ENCODE data around the gene SLCO1B3. TPM values are rescaled to one million over a fixed set of nuclear protein-coding genes. Genes with fewer than 3 reads are reported as not detected.

Gene SLCO1B3
- total and polyA plus RNA-seq, 2 of the 8 experiments (the other 6 are each of a cell fraction or from before 2014, with no cell fraction given) = not detected

DNA sequence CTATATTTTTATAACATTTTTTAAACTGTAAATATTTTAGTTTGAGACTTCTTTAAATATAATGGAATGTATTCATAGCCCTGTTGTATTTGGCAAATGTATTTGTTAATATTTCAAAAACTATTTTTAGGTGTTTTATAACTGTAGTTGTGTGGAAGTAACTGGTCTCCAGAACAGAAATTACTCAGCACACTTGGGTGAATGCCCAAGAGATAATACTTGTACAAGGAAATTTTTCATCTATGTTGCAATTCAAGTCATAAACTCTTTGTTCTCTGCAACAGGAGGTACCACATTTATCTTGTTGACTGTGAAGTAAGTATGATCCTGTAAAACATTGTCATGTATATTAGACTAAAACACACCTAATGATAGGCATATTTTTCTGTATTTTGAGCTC is 72.8 kb downstream of the SLCO1B3 start:
- no peaks in the 10 kb centered on the region for H3K4me1 ChIP-seq (replicated peaks in 1 of 4; ENCODE audit: control insufficient read depth in 3 of 4, insufficient read depth in 4 of 4, low read length in 3 of 4)
- CTCF ChIA-PET (ENCODE audit: partially characterized antibody) = no interaction called here
- H3K23ac ChIP-seq (ENCODE audit: insufficient read length) = no peak overlapping the region
- no peak overlapping the region for H3K14ac ChIP-seq (ENCODE audit: insufficient read length)
- POLR2A ChIA-PET (ENCODE audit: partially characterized antibody) = no interaction called here
- H3K79me2 ChIP-seq (ENCODE audit: control insufficient read depth in 1 of 2, insufficient read depth in 2 of 2, low read length in 2 of 2) = no peaks in the 10 kb centered on the region
- H2BK12ac ChIP-seq (ENCODE audit: low read depth, low read length) = no peak overlapping the region
- H2BK5ac ChIP-seq (ENCODE audit: low read depth, low read length) = no peak overlapping the region
- no peak overlapping the region for H2BK15ac ChIP-seq (ENCODE audit: low read length)
- no peak overlapping the region for H3K56ac ChIP-seq (replicated peaks; ENCODE audit: insufficient read length, low read depth, low read length)
- H3K27me3 ChIP-seq (replicated peaks in 1 of 4; ENCODE audit: control insufficient read depth in 3 of 4, extremely low read depth in 1 of 4, insufficient read depth in 3 of 4, low read length in 3 of 4) = no peaks in the 10 kb centered on the region
- no peak overlapping the region for H4K5ac ChIP-seq (ENCODE audit: insufficient read length, low read depth, low read length)
- TF ChIP-seq, protein P1, sequence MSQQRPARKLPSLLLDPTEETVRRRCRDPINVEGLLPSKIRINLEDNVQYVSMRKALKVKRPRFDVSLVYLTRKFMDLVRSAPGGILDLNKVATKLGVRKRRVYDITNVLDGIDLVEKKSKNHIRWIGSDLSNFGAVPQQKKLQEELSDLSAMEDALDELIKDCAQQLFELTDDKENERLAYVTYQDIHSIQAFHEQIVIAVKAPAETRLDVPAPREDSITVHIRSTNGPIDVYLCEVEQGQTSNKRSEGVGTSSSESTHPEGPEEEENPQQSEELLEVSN (IDR thresholded peaks at IDR 0.05) = no peak
- no peak for TF ChIP-seq CHD2 (IDR thresholded peaks at IDR 0.05; ENCODE audit: low read length)
- H2AK5ac ChIP-seq (ENCODE audit: low read depth, low read length) = no peak overlapping the region
- no peaks in the 10 kb centered on the region for H3K9me3 ChIP-seq (ENCODE audit: insufficient read depth in 2 of 2, low read depth in 1 of 2, low read length in 1 of 2)
- DNase-seq (ENCODE audit: low read depth in 1 of 2, low spot score in 2 of 2) = no peak
- H2AFZ ChIP-seq (ENCODE audit: low read length) = no peak overlapping the region
- no peak overlapping the region for H4K8ac ChIP-seq (ENCODE audit: extremely low read depth, insufficient read depth, low read length)
- H3K79me1 ChIP-seq (ENCODE audit: low read depth, low read length) = no peaks in the 10 kb centered on the region
- H4K20me1 ChIP-seq (replicated peaks in 1 of 2; ENCODE audit: control insufficient read depth in 1 of 2, insufficient read depth in 2 of 2, low read length in 2 of 2) = no peaks in the 10 kb centered on the region
- H3K4me3 ChIP-seq (ENCODE audit: extremely low read depth in 1 of 4, insufficient read depth in 2 of 4, low read depth in 3 of 4, low read length in 4 of 4) = no peak overlapping the region
- H3K23me2 ChIP-seq (ENCODE audit: low read depth, low read length) = no peaks in the 10 kb centered on the region
- H3K4me2 ChIP-seq (ENCODE audit: insufficient read depth in 1 of 2, low read depth in 2 of 2, low read length in 2 of 2) = no peak overlapping the region
- no peak overlapping the region for H3K9ac ChIP-seq (replicated peaks in 1 of 4; ENCODE audit: extremely low read depth in 1 of 4, low read depth in 3 of 4, low read length in 3 of 4)
- FAIRE-seq = no peak
- H2BK120ac ChIP-seq (replicated peaks; ENCODE audit: low read depth, low read length) = no peak overlapping the region
- no peak overlapping the region for H2BK20ac ChIP-seq (ENCODE audit: low read length)
- H3K27ac ChIP-seq (ENCODE audit: low read depth, low read length) = no peak overlapping the region
- H3K18ac ChIP-seq (ENCODE audit: extremely low read depth, low read length) = no peak overlapping the region
- no peak overlapping the region for H3K4ac ChIP-seq (replicated peaks; ENCODE audit: insufficient read length, low read depth, low read length)
- no peaks in the 10 kb centered on the region for H3K36me3 ChIP-seq (ENCODE audit: control insufficient read depth in 2 of 4, insufficient read depth in 4 of 4, low read length in 3 of 4)
- H4K91ac ChIP-seq (replicated peaks; ENCODE audit: insufficient read length, low read length) = no peak overlapping the region

All from H1 (cell line).